Measurements from ENCODE around the gene CDC45.

GRCh38 chr22:19473578-19473977 is 6.1 kb upstream of the CDC45 start:
- no peak for TF ChIP-seq POLR2A (IDR thresholded peaks at IDR 0.05)
- peak in 1 of 12 donors; percentile 9 for TF ChIP-seq CTCF (IDR thresholded peaks at IDR 0.05)
